ENCODE results near the gene SLIT2.

SLIT2 gene

DNA sequence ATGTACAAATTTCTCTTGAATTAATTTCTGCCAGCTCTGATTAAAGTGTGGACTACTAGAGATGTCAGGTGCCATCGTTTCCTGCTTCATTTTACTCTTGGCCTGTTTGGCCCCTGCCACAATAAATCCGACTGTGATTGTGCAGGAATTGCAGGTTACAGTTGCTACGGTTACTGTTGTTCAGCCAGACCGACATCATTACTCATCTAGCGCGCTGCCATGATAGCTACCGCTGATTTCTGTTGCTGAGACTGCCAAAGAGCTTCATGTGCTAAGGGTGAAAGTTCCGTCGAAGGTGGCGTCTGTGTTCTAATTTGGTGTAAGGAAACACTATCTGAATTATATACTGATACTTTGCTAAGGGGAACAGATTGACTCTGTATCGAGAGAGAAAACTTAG lies 22.1 kb downstream of the SLIT2 start:
- DNase-seq (ENCODE audit: low spot score) = no peak
- H3K27ac ChIP-seq = no peak overlapping the region

DNA sequence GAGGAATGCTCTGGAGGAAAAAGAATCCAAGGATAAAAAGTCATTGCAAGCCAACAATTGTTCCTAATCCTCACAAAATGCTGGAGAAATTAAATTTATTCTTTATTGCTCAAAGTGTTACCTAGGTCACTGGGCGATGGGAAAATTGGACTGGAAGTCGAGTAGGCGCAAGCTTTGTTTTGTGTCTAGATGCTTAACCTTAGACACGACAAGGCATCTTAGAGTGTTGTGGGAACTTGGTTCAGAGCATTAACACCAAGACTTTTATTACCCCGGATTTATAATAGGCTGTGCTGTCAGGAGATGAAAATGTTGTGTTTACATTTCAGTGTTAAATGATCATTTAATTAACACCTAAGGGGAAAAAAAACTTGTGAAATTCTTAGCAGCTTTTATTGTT lies 25.1 kb downstream of the SLIT2 start:
- Histone ChIP-seq H3K4me3 (no peak overlapping the region), H3K27ac (no peak overlapping the region)
- no peak for TF ChIP-seq CTCF (IDR thresholded peaks at IDR 0.05)
- DNase-seq (ENCODE audit: low spot score) = no peak

More for the DNA sequence above, 22.1 kb downstream of the SLIT2 start:
- H3K4me3 ChIP-seq = no peak overlapping the region
- no peak for TF ChIP-seq CTCF (IDR thresholded peaks at IDR 0.05)

- no peak overlapping the region for H3K27ac ChIP-seq
- DNase-seq (ENCODE audit: low spot score) = no peak
- H3K4me3 ChIP-seq = no peak overlapping the region
- no peak for TF ChIP-seq CTCF (IDR thresholded peaks at IDR 0.05)
Observed at GRCh38 chr4:20278195-20278594, 26.5 kb downstream of the SLIT2 start.

GRCh38 chr4:20279381-20279780 lies 27.7 kb downstream of the SLIT2 start:
- no peak for TF ChIP-seq CTCF (IDR thresholded peaks at IDR 0.05)
- Histone ChIP-seq H3K4me3 (no peak overlapping the region), H3K27ac (no peak overlapping the region)
- DNase-seq (ENCODE audit: low spot score) = no peak

- no peak for DNase-seq (ENCODE audit: low spot score)
- no peak overlapping the region for H3K27ac ChIP-seq
- no peak for TF ChIP-seq CTCF (IDR thresholded peaks at IDR 0.05)
- no peak overlapping the region for H3K4me3 ChIP-seq
Observed at GRCh38 chr4:20281453-20281852, 29.7 kb downstream of the SLIT2 start.

GRCh38 chr4:20283039-20283438 lies 31.3 kb downstream of the SLIT2 start:
- no peak for DNase-seq (ENCODE audit: low spot score)
- Histone ChIP-seq H3K4me3 (no peak overlapping the region), H3K27ac (no peak overlapping the region)
- TF ChIP-seq CTCF (IDR thresholded peaks at IDR 0.05) = no peak

GRCh38 chr4:20284990-20285389 lies 33.3 kb downstream of the SLIT2 start:
- DNase-seq (ENCODE audit: low spot score) = no peak
- no peak for TF ChIP-seq CTCF (IDR thresholded peaks at IDR 0.05)
- Histone ChIP-seq H3K27ac (no peak overlapping the region), H3K4me3 (no peak overlapping the region)

All from coronary artery (tissue), 2 donors.